C4-2B (cell line): ENCODE data around the gene AK8.

Experiments used
- H3K27ac ChIP-seq: fragments of 450-650 bp; 2 replicates; pipeline ENCODE4 v1.5.1; 2017
- CTCF ChIP-seq: fragments of 450-650 bp; conservative IDR thresholded peaks from 2 replicates; pipeline ENCODE4 v1.5.1; 2017; ENCODE audit warnings: mild to moderate bottlenecking
- ZFX ChIP-seq: fragments of 450-650 bp; IDR thresholded peaks from 2 replicates; pipeline ENCODE4 v1.6.1; 2017

AK8 gene

DNA sequence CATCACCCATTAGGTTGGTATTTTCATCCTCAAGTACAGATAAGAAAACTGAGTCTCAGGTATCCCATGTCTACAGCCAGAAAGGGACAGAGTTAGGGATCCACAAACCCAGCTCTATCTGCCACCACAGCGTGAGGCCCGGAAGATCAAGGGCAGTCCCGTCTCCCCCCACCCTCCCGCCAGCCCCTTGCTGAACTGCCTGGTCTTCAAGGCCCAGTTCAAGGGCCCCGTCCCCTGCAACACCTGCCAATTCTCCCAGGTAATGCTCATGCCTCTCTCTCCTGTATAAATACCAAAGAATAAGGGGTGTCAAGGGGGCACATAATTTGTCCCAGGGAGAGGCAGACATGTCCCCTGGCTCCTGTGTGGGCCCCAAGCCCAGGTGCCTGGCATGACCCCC, 50.7 kb downstream of the AK8 start:
- TF ChIP-seq CTCF (no peak), ZFX (no peak)
- H3K27ac ChIP-seq, result no peak overlapping the region

DNA sequence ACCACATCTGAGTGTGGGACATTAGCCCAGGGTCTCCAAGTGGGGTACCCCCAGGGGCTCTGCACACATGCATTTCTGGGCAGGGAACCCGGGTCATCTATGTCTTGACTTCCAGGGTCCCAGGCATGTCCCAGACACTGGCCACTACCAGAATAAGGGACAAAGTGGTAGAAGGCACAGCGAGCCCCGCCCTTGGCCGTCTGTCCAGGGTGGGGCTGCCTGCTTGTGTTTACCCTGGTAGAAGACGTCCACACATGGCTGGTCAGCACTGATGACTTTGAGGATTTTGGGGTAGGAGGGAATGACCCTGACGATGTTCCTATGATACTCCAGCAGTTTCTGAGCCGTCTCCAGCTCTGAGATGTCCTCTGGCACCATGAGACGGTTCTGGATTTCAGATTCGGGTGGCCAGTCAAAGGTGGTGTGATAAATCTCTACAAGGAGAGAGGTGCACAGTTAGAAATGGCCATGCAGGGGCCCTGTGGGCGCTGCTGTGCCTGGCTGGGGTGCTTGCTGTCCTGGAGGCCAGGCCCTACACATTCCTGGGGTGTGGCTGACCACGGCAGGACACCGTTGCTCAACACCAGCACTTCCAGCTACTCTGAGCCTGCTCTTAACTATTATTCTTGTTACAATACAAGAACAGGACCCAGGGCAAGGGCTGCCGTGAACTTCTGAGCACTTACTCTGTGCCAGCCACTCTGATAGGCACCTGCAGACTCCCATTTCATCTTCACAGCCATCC, 51.3 kb downstream of the AK8 start:
- TF ChIP-seq ZFX, result no peak
- TF ChIP-seq CTCF, result no peak
- H3K27ac ChIP-seq, result no peak overlapping the region

DNA sequence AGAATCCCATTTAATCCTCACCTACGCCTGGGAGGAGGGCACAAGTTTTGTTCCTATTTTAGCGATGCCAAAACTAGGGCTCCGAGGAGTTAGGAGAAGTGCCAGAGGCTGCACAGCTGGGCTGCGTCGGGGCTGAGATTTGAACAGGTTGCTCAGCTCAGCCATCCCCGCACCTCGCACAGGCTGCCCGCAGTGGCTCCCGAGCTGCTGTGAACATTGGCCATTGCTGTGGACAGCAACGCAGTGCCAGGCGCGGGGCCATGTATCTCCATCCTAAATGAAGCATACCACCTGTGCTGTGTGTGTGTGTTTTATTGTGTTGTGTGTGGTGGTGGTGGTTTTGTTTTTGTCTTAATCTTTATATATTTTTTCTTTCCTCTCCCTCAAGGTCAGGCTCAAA, 52.0 kb downstream of the AK8 start:
- H3K27ac ChIP-seq, result no peak overlapping the region
- TF ChIP-seq ZFX (no peak), CTCF (no peak)

GRCh38 chr9:132825430-132825829, 52.7 kb downstream of the AK8 start:
- TF ChIP-seq CTCF, result no peak

DNA sequence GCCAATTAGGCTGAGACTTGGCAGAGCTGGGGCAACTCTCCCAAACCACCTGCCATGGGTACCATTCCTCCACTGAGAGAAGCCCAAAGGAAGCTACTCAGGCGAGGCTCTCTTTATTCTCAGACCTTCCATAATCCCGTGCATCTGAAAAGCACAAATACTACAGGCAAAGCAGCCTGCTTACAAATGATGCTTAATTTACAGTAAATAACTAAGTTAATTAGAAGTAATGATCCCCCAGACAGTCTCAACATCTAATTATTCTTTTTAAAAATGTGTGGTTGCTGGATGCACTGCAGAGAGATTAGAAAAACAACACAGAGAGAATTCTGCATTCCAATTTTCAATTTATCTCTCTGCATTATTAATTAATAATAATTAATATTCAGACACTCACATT, 53.1 kb downstream of the AK8 start:
- no peak for TF ChIP-seq ZFX
- TF ChIP-seq CTCF, result no peak

More at GRCh38 chr9:132825430-132825829, 52.7 kb downstream of the AK8 start:
- no peak overlapping the region for H3K27ac ChIP-seq

GRCh38 chr9:132824151-132824550, 53.9 kb downstream of the AK8 start:
- no peak overlapping the region for H3K27ac ChIP-seq
- TF ChIP-seq CTCF (no peak), ZFX (no peak)

More for the DNA sequence above, 53.1 kb downstream of the AK8 start:
- no peak overlapping the region for H3K27ac ChIP-seq

- H3K27ac ChIP-seq, result no peak overlapping the region
- TF ChIP-seq CTCF (no peak), ZFX (no peak)
Observed at GRCh38 chr9:132823370-132824145, 54.5 kb downstream of the AK8 start.
